Stimulated activated naive B cell treated with anti-CD40 and anti-IgM and Interleukin-4, amounts not matched to agents 10 μg/mL and 1 μg/mL and 100 μg/mL, for 72 hours (primary cell): ENCODE measurements around the gene LAMC1.

ENCODE experiments used
- ATAC-seq, 2 donors: fragments of 150-1000 bp; cut with Tn5 transposase; replicated peaks; 2 replicates each; pipeline ENCODE4 v1.10.0; 2021; ENCODE audit warnings: moderate library complexity in 1 of 2
- DNase-seq: peaks from one replicate; pipeline ENCODE4 v3.0.0; 2021
- H3K27ac Mint-ChIP-seq: one replicate; pipeline ENCODE4 v1.8.0; 2022; ENCODE audit warnings: mild to moderate bottlenecking, mixed read lengths
- H3K27me3 Mint-ChIP-seq, 2 donors: one replicate each; pipeline ENCODE4 v1.8.0; 2022; ENCODE audit warnings: mixed read lengths in 2 of 2
- H3K36me3 Mint-ChIP-seq, 2 donors: one replicate each; pipeline ENCODE4 v1.8.0; 2022; ENCODE audit warnings: mixed read lengths in 2 of 2, mild to moderate bottlenecking in 1 of 2
- H3K4me1 Mint-ChIP-seq, 2 donors: one replicate each; pipeline ENCODE4 v1.8.0; 2022; ENCODE audit warnings: mixed read lengths in 2 of 2, mild to moderate bottlenecking in 1 of 2
- H3K4me3 Mint-ChIP-seq, 2 donors: one replicate each; pipeline ENCODE4 v1.8.0; 2022; ENCODE audit warnings: mild to moderate bottlenecking in 2 of 2, mixed read lengths in 2 of 2, moderate library complexity in 1 of 2
- H3K9me3 Mint-ChIP-seq, 2 donors: one replicate each; pipeline ENCODE4 v1.8.0; 2022; ENCODE audit warnings: mixed read lengths in 2 of 2, mild to moderate bottlenecking in 1 of 2

Gene LAMC1

DNA sequence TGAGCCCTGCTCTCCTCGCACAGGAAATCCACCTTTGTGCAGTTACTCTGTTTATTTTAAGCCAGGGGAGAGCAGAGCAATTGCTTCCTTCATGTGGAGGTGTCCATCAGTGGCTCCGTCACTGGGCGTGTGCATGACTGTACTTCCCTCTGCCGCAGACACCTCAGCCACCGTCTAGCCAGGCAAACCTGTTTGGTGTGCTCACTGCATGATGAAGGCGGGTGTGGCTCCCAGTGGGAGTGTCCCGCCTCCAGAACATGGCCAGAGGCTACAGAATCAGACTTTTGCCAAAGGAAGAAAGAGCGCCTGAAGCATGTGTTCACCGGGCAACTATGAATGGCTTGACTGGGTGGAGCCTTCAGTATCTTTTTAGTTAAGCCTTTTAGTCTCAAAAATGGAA is 136.7 kb downstream of the LAMC1 start:
- no peak overlapping the region for H3K4me3 Mint-ChIP-seq
- no peak overlapping the region for H3K27ac Mint-ChIP-seq
- H3K9me3 Mint-ChIP-seq = no peaks in the 10 kb centered on the region
- no peaks in the 10 kb centered on the region for H3K27me3 Mint-ChIP-seq
- H3K36me3 Mint-ChIP-seq = no peaks in the 10 kb centered on the region
- DNase-seq (no peak), ATAC-seq (no peak)
- H3K4me1 Mint-ChIP-seq = no peaks in the 10 kb centered on the region

DNA sequence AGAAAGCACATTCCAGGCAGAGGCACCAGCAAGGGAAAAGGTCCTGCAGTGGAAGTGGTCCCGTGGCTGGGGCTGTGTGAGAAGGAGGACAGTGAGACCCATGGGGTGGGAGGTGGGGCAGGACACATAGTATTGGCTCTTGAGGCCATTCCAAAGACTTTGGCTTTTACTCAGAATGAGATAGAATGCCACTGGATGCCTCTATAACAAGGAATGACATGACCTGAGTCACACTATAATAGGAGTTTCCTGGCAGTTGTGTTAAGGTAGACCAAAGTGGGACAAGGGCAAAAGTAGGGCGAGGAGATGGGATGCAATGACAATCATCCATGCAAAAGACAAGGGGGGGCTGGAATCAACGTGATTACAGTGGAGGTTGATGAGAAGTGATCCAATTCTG is 138.2 kb downstream of the LAMC1 start:
- no peaks in the 10 kb centered on the region for H3K36me3 Mint-ChIP-seq
- H3K4me3 Mint-ChIP-seq = no peak overlapping the region
- DNase-seq = no peak
- no peak for ATAC-seq
- H3K27ac Mint-ChIP-seq = no peak overlapping the region
- H3K9me3 Mint-ChIP-seq = no peaks in the 10 kb centered on the region
- H3K4me1 Mint-ChIP-seq = no peaks in the 10 kb centered on the region
- H3K27me3 Mint-ChIP-seq = no peaks in the 10 kb centered on the region

DNA sequence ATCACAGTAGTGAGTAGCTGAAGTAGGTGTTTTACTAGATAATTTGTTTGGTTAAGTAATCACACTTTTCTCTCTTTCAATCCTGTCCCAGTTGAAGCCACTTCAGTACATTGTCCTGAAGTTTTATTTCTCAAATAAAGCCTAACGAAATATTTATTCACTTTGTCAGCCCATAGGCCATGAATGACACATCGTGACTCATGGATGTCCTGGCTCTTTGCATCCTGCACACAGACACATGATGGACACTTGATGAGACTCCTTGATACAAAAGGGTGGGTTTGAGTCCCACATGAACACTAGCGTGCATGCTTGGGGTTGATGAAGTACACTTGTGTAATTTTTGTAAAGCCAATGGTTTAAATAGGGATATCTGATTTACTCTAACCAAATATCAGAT is 140.1 kb downstream of the LAMC1 start:
- H3K4me1 Mint-ChIP-seq = no peaks in the 10 kb centered on the region
- H3K36me3 Mint-ChIP-seq = no peaks in the 10 kb centered on the region
- ATAC-seq (no peak), DNase-seq (no peak)
- no peaks in the 10 kb centered on the region for H3K9me3 Mint-ChIP-seq
- no peak overlapping the region for H3K4me3 Mint-ChIP-seq
- H3K27me3 Mint-ChIP-seq = no peaks in the 10 kb centered on the region
- no peak overlapping the region for H3K27ac Mint-ChIP-seq

DNA sequence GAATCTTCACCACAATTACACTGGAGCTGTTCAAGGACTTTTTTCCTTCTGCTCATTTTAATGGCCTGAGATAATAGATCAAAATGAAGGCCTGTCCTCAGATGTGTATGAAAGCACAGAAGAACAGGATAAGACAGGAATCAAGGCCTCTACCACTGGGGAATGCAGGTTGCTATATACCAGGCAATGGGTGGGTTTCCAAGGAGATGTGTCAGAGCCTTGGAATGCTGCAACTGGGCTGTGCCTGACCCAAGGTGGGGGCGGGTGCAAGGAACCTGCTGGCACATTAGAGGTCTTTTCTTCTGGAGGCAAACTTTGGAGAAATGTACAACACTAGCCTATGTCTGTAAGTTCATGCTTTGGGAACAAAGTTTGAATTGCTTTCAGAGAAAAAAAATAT is 141.1 kb downstream of the LAMC1 start:
- ATAC-seq (no peak), DNase-seq (no peak)
- Mint-ChIP-seq H3K36me3 (no peaks in the 10 kb centered on the region), H3K27me3 (no peaks in the 10 kb centered on the region), H3K4me3 (no peak overlapping the region), H3K27ac (no peak overlapping the region), H3K4me1 (no peaks in the 10 kb centered on the region), H3K9me3 (no peaks in the 10 kb centered on the region)

DNA sequence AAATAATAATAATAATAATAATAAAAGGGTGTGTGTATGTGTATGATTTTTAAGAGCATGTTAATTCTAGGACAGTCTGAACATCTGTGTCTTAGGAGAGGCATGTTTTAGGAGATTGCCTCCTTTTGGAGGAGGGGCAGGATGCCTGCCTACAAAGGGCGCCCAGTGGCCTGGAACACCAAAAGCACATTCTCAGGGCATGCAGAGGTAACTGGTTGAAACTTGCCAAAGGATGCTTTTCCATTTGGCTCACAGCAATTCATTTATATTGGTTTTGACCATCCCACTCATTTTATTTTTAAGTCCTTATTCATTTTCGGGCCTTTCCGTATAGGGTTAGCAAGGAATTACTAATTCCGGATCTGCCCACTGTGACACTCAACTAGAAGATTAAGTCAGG is 141.7 kb downstream of the LAMC1 start:
- DNase-seq (no peak), ATAC-seq (no peak)
- Mint-ChIP-seq H3K27me3 (no peaks in the 10 kb centered on the region), H3K4me3 (no peak overlapping the region), H3K27ac (no peak overlapping the region), H3K4me1 (no peaks in the 10 kb centered on the region), H3K36me3 (no peaks in the 10 kb centered on the region), H3K9me3 (no peaks in the 10 kb centered on the region)

DNA sequence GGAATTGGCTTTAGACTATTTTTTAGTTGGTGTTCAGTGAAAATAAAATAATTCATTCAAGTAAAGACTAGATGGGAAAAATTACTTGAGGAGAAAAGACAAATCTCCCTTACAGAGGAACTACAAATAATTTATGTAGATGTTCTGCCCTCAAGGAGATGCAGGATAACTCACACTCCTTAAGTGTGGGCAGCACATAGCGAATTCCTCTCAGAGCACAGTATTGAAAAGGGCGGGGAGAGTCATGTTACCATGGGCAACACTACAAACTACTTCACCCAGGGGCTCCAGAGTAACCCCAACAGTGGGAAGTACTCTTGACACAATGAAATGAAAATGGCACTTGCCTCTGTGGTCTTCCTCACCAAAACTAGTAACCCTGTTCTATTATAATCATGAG is 142.2 kb downstream of the LAMC1 start:
- Mint-ChIP-seq H3K9me3 (no peaks in the 10 kb centered on the region), H3K4me1 (no peaks in the 10 kb centered on the region), H3K27ac (no peak overlapping the region), H3K27me3 (no peaks in the 10 kb centered on the region), H3K36me3 (no peaks in the 10 kb centered on the region), H3K4me3 (no peak overlapping the region)
- DNase-seq (no peak), ATAC-seq (no peak)

DNA sequence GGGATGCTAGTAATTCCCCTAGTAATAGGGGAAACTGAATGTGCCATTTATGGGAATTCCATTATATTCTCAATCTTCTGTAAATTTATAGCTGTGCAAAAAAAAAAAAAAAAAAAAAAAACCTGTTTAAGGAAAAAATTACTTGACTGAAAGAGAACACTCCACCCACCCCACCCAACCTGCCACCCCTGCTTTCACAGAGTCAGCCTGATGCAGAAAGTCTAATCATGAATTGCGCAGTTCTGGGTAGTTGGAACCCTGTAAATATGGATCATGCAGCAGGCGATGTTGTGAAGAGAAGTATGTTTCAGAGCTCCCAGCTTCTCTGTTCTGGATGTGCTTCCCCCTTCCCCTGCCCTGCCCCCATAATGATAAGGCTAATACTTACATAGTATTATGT is 143.2 kb downstream of the LAMC1 start:
- no peak overlapping the region for H3K27ac Mint-ChIP-seq
- DNase-seq (no peak), ATAC-seq (no peak)
- H3K4me3 Mint-ChIP-seq = no peak overlapping the region
- peaks cover 0 to under 1% of the 10 kb centered on the region in 2 donors for H3K27me3 Mint-ChIP-seq
- H3K4me1 Mint-ChIP-seq = no peaks in the 10 kb centered on the region
- no peaks in the 10 kb centered on the region for H3K9me3 Mint-ChIP-seq
- H3K36me3 Mint-ChIP-seq = no peaks in the 10 kb centered on the region

DNA sequence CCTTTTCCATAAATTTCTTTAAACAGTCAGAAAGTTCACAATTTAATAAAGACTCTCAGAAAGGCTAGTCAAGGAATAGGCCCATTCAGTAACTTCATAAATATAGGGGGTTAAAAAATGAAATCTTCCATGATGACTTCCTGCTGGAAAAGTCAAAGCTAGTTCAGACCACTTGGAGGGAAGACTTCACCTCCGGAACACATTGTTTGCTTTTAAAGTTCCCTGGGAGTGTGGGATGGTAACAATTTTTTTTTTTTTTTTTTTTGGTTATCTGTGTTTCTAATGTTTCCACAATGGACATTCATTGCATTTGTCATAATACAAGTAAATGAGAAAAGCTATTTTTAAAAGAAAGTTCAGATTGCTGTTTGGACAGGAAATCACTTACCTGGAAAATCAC is 144.5 kb downstream of the LAMC1 start:
- no peaks in the 10 kb centered on the region for H3K9me3 Mint-ChIP-seq
- H3K4me1 Mint-ChIP-seq = no peaks in the 10 kb centered on the region
- DNase-seq = no peak
- H3K27me3 Mint-ChIP-seq = peaks cover 0 to 7% of the 10 kb centered on the region in 2 donors
- no peak for ATAC-seq
- no peak overlapping the region for H3K27ac Mint-ChIP-seq
- no peak overlapping the region for H3K4me3 Mint-ChIP-seq
- no peaks in the 10 kb centered on the region for H3K36me3 Mint-ChIP-seq

DNA sequence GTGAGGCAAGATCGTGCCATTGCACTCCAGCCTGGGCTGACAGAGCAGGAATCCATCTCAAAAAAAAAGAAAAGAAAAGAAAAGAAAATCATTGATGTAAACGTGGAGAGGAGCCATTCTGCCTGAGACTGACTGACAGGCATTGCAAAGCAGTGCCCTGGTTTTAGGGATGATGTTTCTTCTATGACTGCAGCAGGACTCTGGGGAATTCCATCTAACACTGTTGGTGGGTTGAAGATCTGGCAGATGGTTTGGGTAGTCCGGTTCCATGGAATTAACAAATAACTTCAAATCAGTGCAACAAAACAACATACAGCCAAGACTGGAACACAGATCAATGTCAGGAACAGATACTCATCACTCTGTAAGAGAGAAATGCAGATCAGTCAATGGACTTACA is 145.1 kb downstream of the LAMC1 start:
- H3K36me3 Mint-ChIP-seq = no peaks in the 10 kb centered on the region
- H3K27ac Mint-ChIP-seq = no peak overlapping the region
- no peak for DNase-seq
- H3K4me1 Mint-ChIP-seq = no peaks in the 10 kb centered on the region
- H3K27me3 Mint-ChIP-seq = peaks cover 0 to 7% of the 10 kb centered on the region in 2 donors
- no peak overlapping the region for H3K4me3 Mint-ChIP-seq
- ATAC-seq = no peak
- H3K9me3 Mint-ChIP-seq = no peaks in the 10 kb centered on the region

DNA sequence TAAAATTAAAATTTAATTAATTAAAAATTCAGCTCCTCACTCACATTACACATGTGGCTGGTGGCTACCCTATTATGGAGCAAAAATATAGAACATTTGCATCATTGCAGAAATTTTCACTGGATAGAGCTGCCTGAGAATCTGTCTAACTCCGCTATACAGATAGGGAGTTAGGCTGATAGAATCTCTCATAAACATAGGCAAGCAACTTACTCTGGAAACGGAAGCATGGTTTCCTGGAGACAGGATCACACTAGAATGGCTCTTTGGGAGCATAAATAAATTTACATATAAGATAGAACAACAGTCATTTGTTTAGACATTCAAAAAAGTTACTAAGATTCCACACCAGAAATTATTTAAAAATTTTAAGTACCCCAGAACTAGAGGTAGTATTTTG is 150.6 kb downstream of the LAMC1 start:
- ATAC-seq = no peak
- Mint-ChIP-seq H3K4me3 (no peak overlapping the region), H3K27me3 (peaks cover 6 to 15% of the 10 kb centered on the region in 2 donors), H3K4me1 (no peaks in the 10 kb centered on the region), H3K9me3 (peaks cover 2 to 3% of the 10 kb centered on the region in 2 donors), H3K27ac (no peak overlapping the region), H3K36me3 (no peaks in the 10 kb centered on the region)
- no peak for DNase-seq

DNA sequence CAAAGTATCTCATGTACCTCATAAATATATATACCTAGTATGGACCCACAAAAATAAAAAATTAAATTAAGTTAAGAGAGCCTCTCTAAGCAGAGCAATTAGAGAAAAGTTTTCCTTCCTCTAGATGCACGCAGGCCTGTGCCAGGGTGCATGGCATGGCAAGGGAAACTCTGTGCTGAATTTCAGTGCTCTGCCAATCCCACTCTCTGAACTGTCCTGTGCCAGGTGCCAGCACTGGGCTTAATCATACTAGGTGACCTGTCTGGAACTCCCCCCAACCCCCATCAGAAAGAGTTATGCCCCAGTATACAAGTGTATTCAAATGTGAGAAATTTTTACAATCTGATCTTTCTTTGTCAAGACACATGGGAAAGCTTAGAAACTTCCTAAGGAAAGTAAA is 152.4 kb downstream of the LAMC1 start:
- Mint-ChIP-seq H3K4me1 (peaks cover 1 to 4% of the 10 kb centered on the region in 2 donors), H3K9me3 (peaks cover 2 to 3% of the 10 kb centered on the region in 2 donors), H3K27me3 (peaks cover 6 to 15% of the 10 kb centered on the region in 2 donors), H3K27ac (no peak overlapping the region), H3K36me3 (no peaks in the 10 kb centered on the region), H3K4me3 (no peak overlapping the region)
- ATAC-seq = no peak
- DNase-seq = no peak

DNA sequence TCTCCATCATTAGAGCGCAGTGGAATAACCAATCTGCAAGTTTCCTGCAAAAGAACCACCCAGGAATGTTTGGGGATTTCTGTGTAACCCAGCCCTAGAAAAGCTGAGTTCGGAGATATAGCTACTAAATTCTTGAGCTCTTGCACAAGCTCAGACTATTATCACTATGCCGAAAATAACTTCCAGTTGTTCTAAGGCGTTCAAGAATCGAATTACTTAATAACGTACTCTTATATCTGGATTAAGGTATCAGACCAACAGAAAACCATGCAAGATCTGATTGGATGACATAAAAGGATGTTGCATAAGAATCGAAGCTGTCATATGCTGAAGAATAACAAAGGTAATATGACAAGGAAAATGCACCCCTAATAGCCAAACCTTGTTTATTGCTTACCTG is 155.3 kb downstream of the LAMC1 start:
- Mint-ChIP-seq H3K9me3 (peaks cover 2 to 3% of the 10 kb centered on the region in 2 donors), H3K27me3 (peaks cover 6 to 7% of the 10 kb centered on the region in 2 donors), H3K36me3 (no peaks in the 10 kb centered on the region), H3K4me3 (no peak overlapping the region), H3K27ac (no peak overlapping the region), H3K4me1 (peaks cover 4 to 10% of the 10 kb centered on the region in 2 donors)
- DNase-seq (no peak), ATAC-seq (no peak)

DNA sequence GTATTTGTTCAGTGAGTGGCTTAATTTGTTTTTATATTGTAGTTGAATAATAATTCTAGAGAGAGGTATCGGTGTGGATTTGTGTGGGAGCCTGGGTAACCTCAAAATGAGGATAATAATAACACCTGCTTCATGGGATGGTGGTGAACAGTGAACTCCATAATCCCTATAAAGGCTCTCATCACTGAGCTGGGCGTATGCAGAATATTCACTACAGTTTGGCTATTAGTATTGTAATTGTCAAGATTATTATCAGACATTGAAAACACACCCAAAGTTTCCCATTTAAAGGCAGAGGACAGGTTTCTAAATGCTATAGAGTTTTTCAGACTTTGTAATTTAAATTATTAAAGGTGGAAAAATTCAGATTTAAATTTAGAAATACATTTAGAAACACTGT is 155.8 kb downstream of the LAMC1 start:
- no peak overlapping the region for H3K4me3 Mint-ChIP-seq
- no peak overlapping the region for H3K27ac Mint-ChIP-seq
- peaks cover 4 to 10% of the 10 kb centered on the region in 2 donors for H3K4me1 Mint-ChIP-seq
- no peak for ATAC-seq
- peaks cover 2 to 3% of the 10 kb centered on the region in 2 donors for H3K9me3 Mint-ChIP-seq
- no peak for DNase-seq
- H3K27me3 Mint-ChIP-seq = peaks cover 6 to 7% of the 10 kb centered on the region in 2 donors
- no peaks in the 10 kb centered on the region for H3K36me3 Mint-ChIP-seq

DNA sequence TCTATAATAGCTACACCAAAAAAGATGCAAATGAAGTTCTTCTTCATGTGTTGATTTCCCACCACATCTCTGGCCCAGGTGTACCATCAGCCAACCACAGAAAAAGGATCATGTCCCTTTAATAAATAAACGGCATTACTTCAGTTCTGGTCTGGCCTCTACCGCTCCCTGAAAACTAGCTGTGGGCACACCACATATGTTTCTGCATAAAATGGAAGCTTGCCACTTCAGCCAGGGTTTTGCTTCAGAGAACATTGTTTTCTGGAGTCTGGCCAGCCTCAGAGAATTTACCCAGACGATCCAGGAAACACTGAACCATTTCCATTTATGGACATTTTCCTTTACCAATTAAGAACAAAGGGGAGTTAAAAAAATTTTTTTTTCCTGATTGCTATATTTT is 157.0 kb downstream of the LAMC1 start:
- DNase-seq = no peak
- Mint-ChIP-seq H3K27me3 (peaks cover 0 to 2% of the 10 kb centered on the region in 2 donors), H3K27ac (no peak overlapping the region), H3K4me1 (peaks cover 4 to 10% of the 10 kb centered on the region in 2 donors), H3K9me3 (no peaks in the 10 kb centered on the region), H3K36me3 (no peaks in the 10 kb centered on the region), H3K4me3 (no peak overlapping the region)
- peak in 1 of 2 donors; percentile 23 for ATAC-seq

DNA sequence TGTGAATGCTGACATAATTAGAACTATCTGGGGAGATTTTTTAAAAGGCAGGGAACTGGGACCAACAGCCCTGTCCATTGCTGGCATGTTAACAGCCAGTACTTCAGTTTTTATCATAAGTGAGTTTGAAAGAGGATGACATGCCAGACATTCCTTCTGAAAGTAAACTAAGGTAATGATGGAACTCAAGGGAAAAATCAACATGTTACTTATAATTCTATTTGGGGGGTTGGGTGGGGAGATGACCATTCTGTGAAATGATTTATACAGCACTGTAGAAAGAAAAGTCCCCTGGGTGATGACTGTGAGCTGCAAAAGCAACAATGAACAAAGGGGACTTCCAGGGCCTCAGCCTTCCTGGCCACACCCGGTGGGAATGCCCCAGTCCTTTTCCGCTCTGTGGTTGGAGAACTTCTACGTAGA is 157.4 kb downstream of the LAMC1 start:
- no peak overlapping the region for H3K4me3 Mint-ChIP-seq
- ATAC-seq = peak; percentile 75 to 88
- H3K4me1 Mint-ChIP-seq = peaks cover 4 to 12% of the 10 kb centered on the region in 2 donors
- no peaks in the 10 kb centered on the region for H3K36me3 Mint-ChIP-seq
- DNase-seq = peak; percentile 11
- H3K9me3 Mint-ChIP-seq = no peaks in the 10 kb centered on the region
- H3K27ac Mint-ChIP-seq = no peak overlapping the region
- peaks cover 4 to 6% of the 10 kb centered on the region in 2 donors for H3K27me3 Mint-ChIP-seq

DNA sequence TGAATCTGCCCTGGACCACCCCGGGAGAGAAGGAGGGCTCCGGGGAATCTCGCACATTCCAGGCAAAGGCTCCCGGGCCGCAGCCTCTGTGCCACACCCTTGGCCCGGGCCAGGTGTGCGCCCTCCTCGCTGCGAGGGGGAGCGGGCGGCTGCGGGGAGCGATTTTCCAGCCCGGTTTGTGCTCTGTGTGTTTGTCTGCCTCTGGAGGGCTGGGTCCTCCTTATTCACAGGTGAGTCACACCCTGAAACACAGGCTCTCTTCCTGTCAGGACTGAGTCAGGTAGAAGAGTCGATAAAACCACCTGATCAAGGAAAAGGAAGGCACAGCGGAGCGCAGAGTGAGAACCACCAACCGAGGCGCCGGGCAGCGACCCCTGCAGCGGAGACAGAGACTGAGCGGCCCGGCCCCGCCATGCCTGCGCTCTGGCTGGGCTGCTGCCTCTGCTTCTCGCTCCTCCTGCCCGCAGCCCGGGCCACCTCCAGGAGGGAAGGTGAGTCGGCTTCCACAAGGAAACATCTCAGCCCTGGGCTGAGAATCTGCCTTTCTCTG is 162.8 kb downstream of the LAMC1 start, which contains the start of gene LAMC2:
LAMC2 (plus strand) TSS at position 324 of the 550 bp plus-strand sequence; CDS start at position 413, 89 bp downstream.
- peak; percentile 45 to 73 for ATAC-seq
- H3K27me3 Mint-ChIP-seq = peaks cover 34 to 35% of the 10 kb centered on the region in 2 donors
- H3K4me1 Mint-ChIP-seq = peaks cover 2 to 13% of the 10 kb centered on the region in 2 donors
- no peaks in the 10 kb centered on the region for H3K9me3 Mint-ChIP-seq
- DNase-seq = no peak
- no peaks in the 10 kb centered on the region for H3K36me3 Mint-ChIP-seq
- H3K4me3 Mint-ChIP-seq = peak within 1 kb of the TSS; percentile 49 to 80
- H3K27ac Mint-ChIP-seq = no peak within 1 kb of the TSS
